Uterus (tissue), 4 donors: Measurements from ENCODE around the gene IRF1. TPM values are rescaled to one million over a fixed set of nuclear protein-coding genes. Genes with fewer than 3 reads are reported as not detected.

Experiments
- DNase-seq, 2 donors: peaks; one replicate each; pipeline ENCODE4 v3.0.0-alpha.2; 2019 to 2020
- H3K27ac ChIP-seq, 2 donors: fragments of 200-600 bp; sonication (generic); 1 replicate in 1 of 2; 2 replicates in 1 of 2; pipeline ENCODE4 v1.5.1; 2016 to 2018
- H3K27me3 ChIP-seq, 2 donors: fragments of 200-600 bp; sonication (generic); one replicate each; pipeline ENCODE4 v1.5.1; 2018 to 2019; ENCODE audit warnings: control low read depth in 1 of 2
- H3K36me3 ChIP-seq, 2 donors: fragments of 200-600 bp; sonication (generic); one replicate each; pipeline ENCODE4 v1.5.1; 2019; ENCODE audit warnings: control low read depth in 1 of 2
- H3K4me1 ChIP-seq, 2 donors: fragments of 200-600 bp; sonication (generic); one replicate each; pipeline ENCODE4 v1.5.1; 2018 to 2019; ENCODE audit warnings: control low read depth in 1 of 2
- H3K4me3 ChIP-seq, 2 donors: fragments of 200-600 bp; sonication (generic); 1 replicate in 1 of 2; 2 replicates in 1 of 2; pipeline ENCODE4 v1.5.1; 2018 to 2019; ENCODE audit warnings: mild to moderate bottlenecking in 1 of 2
- H3K9me3 ChIP-seq, 2 donors: fragments of 200-600 bp; sonication (generic); one replicate each; pipeline ENCODE4 v1.5.1; 2019; ENCODE audit warnings: control low read depth in 1 of 2
- POLR2A ChIP-seq, 2 donors: fragments of 450-650 bp; IDR thresholded peaks; one replicate each; pipeline ENCODE4 v1.6.1; 2016; ENCODE audit warnings: antibody characterized with exemption in 2 of 2, mild to moderate bottlenecking in 1 of 2, moderate library complexity in 1 of 2
- intact Hi-C: fragments of 100-400 bp; cut with DNase I; formaldehyde crosslinking; loops from one replicate; pipeline ENCODE4 v1.15.1; 2023; ENCODE audit warnings: low total_unique reads
- total RNA-seq, 4 donors: library from RNA; depleted of rRNA in 3 of 4; stranded (reverse); fragments of >200 nt in 3 of 4; gene quantifications; one replicate each; pipeline versions ENCODE4 v1.1.0 to v1.2.4, GENCODE V29; 2014 to 2023
- TF ChIP-seq, protein P1 (sequence below), 4 experiments: fragments of 200-600 bp in 2 of 4; fragments of 450-650 bp in 2 of 4; sonication (generic) in 2 of 4; IDR thresholded peaks; one replicate each; pipeline ENCODE4 v1.5.1; 2016 to 2019; ENCODE audit warnings: antibody characterized with exemption in 4 of 4, mild to moderate bottlenecking in 2 of 4, moderate library complexity in 1 of 4
- donor health status: DM: yes; HTN: yes; CAD: no.

Gene IRF1
- total RNA-seq, 4 donors from 2014 or later, result 3.8 to 110 (median 25.7) TPM

DNA sequence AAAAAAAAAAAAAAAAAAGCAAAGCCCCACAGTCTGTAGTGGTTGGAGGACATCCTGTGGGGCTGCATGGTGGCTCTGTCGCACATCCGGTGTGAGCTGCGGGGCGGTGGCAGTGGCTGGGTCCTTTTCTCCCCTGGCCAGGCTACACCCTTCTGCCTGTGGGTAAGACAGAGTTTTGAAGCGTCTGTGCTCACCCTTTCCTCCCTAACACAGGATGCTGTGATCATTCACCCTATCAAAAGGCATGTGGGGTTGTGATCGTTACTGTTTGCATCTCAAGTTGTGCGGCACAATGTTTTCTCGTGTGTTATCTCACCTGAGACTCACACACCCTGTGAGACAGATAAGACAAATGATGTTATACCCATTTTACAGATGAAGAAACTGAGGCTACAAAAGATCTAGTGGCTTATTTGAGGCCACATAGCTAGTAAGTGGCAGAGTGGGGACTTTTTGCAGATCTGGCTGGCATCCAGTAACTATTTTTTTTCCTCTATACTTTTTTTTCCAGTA lies 17.5 kb downstream of the IRF1 start:
- intact Hi-C loops, result no loop called here
- H3K9me3 ChIP-seq, result no peaks in the 10 kb centered on the region
- no peaks in the 10 kb centered on the region for H3K4me1 ChIP-seq
- no peaks in the 10 kb centered on the region for H3K27me3 ChIP-seq
- TF ChIP-seq POLR2A (IDR thresholded peaks at IDR 0.05), result no peak
- TF ChIP-seq, protein P1, sequence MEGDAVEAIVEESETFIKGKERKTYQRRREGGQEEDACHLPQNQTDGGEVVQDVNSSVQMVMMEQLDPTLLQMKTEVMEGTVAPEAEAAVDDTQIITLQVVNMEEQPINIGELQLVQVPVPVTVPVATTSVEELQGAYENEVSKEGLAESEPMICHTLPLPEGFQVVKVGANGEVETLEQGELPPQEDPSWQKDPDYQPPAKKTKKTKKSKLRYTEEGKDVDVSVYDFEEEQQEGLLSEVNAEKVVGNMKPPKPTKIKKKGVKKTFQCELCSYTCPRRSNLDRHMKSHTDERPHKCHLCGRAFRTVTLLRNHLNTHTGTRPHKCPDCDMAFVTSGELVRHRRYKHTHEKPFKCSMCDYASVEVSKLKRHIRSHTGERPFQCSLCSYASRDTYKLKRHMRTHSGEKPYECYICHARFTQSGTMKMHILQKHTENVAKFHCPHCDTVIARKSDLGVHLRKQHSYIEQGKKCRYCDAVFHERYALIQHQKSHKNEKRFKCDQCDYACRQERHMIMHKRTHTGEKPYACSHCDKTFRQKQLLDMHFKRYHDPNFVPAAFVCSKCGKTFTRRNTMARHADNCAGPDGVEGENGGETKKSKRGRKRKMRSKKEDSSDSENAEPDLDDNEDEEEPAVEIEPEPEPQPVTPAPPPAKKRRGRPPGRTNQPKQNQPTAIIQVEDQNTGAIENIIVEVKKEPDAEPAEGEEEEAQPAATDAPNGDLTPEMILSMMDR (IDR thresholded peaks at IDR 0.05), result no peak
- peak in 1 of 2 donors; percentile 25 for DNase-seq
- H3K36me3 ChIP-seq, result no peaks in the 10 kb centered on the region
- H3K27ac ChIP-seq, result no peak overlapping the region
- no peak overlapping the region for H3K4me3 ChIP-seq

DNA sequence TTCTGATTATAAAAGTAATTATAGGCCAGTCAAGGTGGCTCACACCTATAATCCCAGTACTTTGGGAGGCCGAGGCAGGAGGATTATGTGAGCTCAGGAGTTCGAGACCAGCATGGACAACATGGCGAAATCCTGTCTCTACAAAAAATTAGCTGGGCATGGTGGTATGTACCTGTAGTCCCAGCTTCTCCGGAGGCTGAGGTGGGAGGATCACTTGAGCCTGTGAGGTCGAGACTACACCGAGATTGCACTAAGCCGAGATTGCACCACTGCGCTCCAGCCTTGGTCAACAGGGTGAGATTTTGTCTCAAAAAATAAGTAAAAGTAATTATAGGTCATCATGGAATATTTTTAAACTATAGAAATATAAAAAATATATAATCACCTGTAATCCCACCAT lies 18.1 kb downstream of the IRF1 start:
- no peak for TF ChIP-seq POLR2A (IDR thresholded peaks at IDR 0.05)
- TF ChIP-seq, protein P1 (IDR thresholded peaks at IDR 0.05), result no peak
- intact Hi-C loops, result no loop called here
- H3K9me3 ChIP-seq, result no peaks in the 10 kb centered on the region
- DNase-seq, result peak in 1 of 2 donors; percentile 5
- H3K27me3 ChIP-seq, result no peaks in the 10 kb centered on the region
- H3K4me1 ChIP-seq, result peaks cover 0 to under 1% of the 10 kb centered on the region in 2 donors
- no peak overlapping the region for H3K27ac ChIP-seq
- no peaks in the 10 kb centered on the region for H3K36me3 ChIP-seq
- no peak overlapping the region for H3K4me3 ChIP-seq

DNA sequence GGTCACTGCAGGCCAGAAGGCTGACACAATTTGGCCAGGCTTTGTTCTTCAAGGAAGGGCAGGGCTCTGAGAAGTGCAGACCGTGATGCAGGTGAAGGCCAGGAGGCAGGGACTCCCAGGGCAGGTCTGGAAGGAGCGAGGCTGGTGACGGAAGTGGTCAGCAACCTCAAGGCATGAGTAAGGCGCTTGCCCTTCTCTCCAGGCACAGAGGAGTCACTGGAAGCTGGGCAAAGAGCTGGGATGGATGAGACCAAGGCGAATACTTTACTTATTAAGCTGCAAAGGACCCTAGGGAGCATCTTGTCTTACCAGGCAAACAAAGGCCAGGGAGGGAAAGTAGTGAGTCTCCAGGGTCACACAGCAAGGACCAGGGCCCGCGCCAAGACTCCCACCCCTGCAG lies 18.6 kb downstream of the IRF1 start:
- TF ChIP-seq, protein P1 (IDR thresholded peaks at IDR 0.05), result no peak
- no peak for TF ChIP-seq POLR2A (IDR thresholded peaks at IDR 0.05)
- intact Hi-C loops, result no loop called here
- peaks cover 0 to 4% of the 10 kb centered on the region in 2 donors for H3K4me1 ChIP-seq
- H3K27ac ChIP-seq, result no peak overlapping the region
- no peaks in the 10 kb centered on the region for H3K27me3 ChIP-seq
- H3K36me3 ChIP-seq, result no peaks in the 10 kb centered on the region
- no peaks in the 10 kb centered on the region for H3K9me3 ChIP-seq
- no peak overlapping the region for H3K4me3 ChIP-seq
- peak in 1 of 2 donors; percentile 11 for DNase-seq

DNA sequence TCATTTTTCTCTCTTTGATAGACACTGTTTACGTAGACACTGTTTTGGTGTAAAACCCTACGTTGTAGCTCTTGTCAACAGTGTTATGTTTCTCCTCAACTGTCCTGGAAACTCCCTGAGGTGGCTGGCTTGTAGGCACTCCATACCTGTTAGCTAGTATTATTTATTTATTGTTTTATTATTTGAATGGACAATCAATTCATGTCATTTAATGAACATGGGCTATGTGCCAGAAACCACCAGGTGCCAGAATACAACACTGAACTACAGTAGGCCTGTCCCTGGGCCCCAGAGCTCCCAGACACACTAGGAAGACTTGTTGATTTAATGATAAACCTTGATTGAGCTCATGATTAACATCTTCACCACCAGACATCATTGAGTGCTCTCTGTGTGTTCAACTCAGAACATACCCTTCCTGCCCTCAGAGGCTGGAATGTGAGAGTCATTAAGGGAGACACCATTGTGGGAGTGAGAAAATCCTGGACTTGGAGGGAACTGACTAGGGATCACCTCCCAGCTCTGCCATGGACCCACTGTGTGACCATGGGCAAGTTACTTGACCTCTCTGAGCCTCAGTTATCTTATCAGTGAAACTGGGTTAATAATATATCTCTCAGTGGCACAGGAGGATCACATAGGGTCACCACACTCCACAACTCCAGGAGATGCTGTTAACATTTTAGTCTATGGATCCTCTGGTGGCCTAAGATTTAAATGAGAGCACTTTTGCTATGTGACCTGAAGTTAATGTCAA lies 19.2 kb downstream of the IRF1 start:
- H3K27ac ChIP-seq, result no peak overlapping the region
- intact Hi-C loops, result no loop called here
- TF ChIP-seq POLR2A (IDR thresholded peaks at IDR 0.05), result no peak
- TF ChIP-seq, protein P1 (IDR thresholded peaks at IDR 0.05), result no peak
- H3K27me3 ChIP-seq, result no peaks in the 10 kb centered on the region
- peak in 1 of 2 donors; percentile 13 for DNase-seq
- H3K4me1 ChIP-seq, result peaks cover 0 to 4% of the 10 kb centered on the region in 2 donors
- no peaks in the 10 kb centered on the region for H3K36me3 ChIP-seq
- H3K9me3 ChIP-seq, result no peaks in the 10 kb centered on the region
- no peak overlapping the region for H3K4me3 ChIP-seq

DNA sequence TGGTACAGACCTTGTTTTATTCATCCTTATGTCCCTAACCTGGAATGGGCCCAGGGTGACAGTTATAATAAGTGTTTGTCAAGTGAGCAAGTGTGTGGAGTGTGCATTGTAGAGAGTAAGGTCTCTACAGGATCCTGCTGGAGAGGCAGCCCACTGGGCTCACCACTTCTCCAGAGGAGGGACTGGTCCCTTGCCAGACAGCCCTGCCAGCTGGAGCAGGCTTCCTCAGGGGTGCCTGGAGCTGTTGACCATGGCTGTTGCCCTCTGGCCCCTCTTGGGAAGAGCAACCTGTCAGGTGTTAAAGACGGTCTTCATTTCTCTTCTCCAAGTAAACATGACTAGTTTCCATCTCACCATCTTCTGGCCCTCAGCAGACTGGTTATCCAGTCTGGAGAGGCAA lies 20.0 kb downstream of the IRF1 start:
- TF ChIP-seq POLR2A (IDR thresholded peaks at IDR 0.05), result no peak
- TF ChIP-seq, protein P1 (IDR thresholded peaks at IDR 0.05), result no peak
- no peaks in the 10 kb centered on the region for H3K9me3 ChIP-seq
- intact Hi-C loops, result no loop called here
- no peak overlapping the region for H3K4me3 ChIP-seq
- peak; percentile 14 to 15 for DNase-seq
- H3K4me1 ChIP-seq, result peaks cover 0 to 4% of the 10 kb centered on the region in 2 donors
- no peaks in the 10 kb centered on the region for H3K27me3 ChIP-seq
- H3K27ac ChIP-seq, result peak overlapping the region in 1 of 2 donors; percentile 38
- no peaks in the 10 kb centered on the region for H3K36me3 ChIP-seq
